Measurements from ENCODE around the gene NYAP1.
A peak's percentile ranks its signal among the peaks of the same experiment; 100 is the strongest.

NYAP1 gene

DNA sequence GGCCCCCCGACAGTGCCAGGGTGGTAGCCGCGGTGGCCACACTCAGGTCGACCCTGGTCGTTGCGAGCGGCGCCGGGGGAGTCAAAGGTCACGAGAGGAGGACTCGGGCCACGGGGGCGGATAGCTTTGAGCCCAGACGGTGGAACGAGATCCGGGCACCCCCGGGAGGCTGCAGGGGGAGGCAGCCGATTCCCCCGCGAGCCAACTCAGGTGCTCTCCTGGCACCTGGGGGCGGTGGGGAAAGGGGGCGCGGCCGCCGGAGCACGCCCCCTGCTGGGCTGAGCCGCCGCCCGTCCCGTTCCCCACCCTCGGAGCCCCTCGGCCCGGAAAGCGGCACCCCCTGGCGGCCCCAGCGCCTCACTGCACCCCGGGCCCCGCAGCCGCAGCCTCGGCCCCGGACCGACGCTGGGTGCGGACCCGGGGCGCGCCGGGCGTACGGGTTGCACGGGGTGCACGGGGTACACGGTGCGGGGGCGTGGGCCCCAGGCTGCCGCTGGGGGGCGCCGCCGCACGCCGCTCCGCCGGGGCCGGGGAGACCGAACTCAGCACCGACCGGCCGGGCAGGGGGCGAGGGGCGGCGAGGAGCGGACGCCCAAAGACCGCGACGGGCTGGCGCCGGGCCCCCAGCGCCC, 521 bp upstream of the NYAP1 start:
- no peaks in the 10 kb centered on the region for H3K4me1 ChIP-seq (ENCODE audit: control insufficient read depth, insufficient read depth, low read length)
- CTCF ChIA-PET = interaction anchor here (0.5 to 2.9 kb wide), 28 partner anchors 9 to 1305 kb away, joined by 3 to 19 read pairs (median 5); partner anchors contain the start of gene SPACDR
- POLR2A ChIA-PET = interaction anchor here (1.3 kb wide), 1 partner anchor 14 kb away, joined by 4 read pairs; no protein-coding TSS in a partner anchor
- no peak overlapping the region for H3K27ac ChIP-seq (ENCODE audit: extremely low read depth, low read depth, low read length)
- peak overlapping the region; percentile 35 for H3K4me3 ChIP-seq (ENCODE audit: low read depth, low read length)
- H3K36me3 ChIP-seq (ENCODE audit: control insufficient read depth in 2 of 2, insufficient read depth in 1 of 2, low read length in 2 of 2) = no peaks in the 10 kb centered on the region
- no peaks in the 10 kb centered on the region for H3K9me3 ChIP-seq (ENCODE audit: control insufficient read depth, insufficient read depth, low read depth, low read length)
- TF ChIP-seq, protein P1, sequence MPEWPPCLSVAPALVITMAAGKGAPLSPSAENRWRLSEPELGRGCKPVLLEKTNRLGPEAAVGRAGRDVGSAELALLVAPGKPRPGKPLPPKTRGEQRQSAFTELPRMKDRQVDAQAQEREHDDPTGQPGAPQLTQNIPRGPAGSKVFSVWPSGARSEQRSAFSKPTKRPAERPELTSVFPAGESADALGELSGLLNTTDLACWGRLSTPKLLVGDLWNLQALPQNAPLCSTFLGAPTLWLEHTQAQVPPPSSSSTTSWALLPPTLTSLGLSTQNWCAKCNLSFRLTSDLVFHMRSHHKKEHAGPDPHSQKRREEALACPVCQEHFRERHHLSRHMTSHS (tag by site-specific recombination; IDR thresholded peaks at IDR 0.05) = no peak
- TF ChIP-seq BCL11B (tag by site-specific recombination; IDR thresholded peaks at IDR 0.05; ENCODE audit: low read depth) = peak; percentile 67; the same call in 1 of the 2 replicates
- TF ChIP-seq ZEB2 (tag by site-specific recombination; IDR thresholded peaks at IDR 0.05) = peak; percentile 96
- no peak for TF ChIP-seq ZNF19 (tag by site-specific recombination; IDR thresholded peaks at IDR 0.05; ENCODE audit: low read depth)
- TF ChIP-seq, protein P2, sequence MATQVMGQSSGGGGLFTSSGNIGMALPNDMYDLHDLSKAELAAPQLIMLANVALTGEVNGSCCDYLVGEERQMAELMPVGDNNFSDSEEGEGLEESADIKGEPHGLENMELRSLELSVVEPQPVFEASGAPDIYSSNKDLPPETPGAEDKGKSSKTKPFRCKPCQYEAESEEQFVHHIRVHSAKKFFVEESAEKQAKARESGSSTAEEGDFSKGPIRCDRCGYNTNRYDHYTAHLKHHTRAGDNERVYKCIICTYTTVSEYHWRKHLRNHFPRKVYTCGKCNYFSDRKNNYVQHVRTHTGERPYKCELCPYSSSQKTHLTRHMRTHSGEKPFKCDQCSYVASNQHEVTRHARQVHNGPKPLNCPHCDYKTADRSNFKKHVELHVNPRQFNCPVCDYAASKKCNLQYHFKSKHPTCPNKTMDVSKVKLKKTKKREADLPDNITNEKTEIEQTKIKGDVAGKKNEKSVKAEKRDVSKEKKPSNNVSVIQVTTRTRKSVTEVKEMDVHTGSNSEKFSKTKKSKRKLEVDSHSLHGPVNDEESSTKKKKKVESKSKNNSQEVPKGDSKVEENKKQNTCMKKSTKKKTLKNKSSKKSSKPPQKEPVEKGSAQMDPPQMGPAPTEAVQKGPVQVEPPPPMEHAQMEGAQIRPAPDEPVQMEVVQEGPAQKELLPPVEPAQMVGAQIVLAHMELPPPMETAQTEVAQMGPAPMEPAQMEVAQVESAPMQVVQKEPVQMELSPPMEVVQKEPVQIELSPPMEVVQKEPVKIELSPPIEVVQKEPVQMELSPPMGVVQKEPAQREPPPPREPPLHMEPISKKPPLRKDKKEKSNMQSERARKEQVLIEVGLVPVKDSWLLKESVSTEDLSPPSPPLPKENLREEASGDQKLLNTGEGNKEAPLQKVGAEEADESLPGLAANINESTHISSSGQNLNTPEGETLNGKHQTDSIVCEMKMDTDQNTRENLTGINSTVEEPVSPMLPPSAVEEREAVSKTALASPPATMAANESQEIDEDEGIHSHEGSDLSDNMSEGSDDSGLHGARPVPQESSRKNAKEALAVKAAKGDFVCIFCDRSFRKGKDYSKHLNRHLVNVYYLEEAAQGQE (tag by site-specific recombination; IDR thresholded peaks at IDR 0.05) = no peak
- TF ChIP-seq ZNF654 (tag by site-specific recombination; IDR thresholded peaks at IDR 0.05; ENCODE audit: low read depth) = no peak
- TF ChIP-seq ZNF175 (tag by site-specific recombination; IDR thresholded peaks at IDR 0.05) = no peak
- TF ChIP-seq HOXC10 (CRISPR knock-in tag; IDR thresholded peaks at IDR 0.05) = no peak
- peak; percentile 90; the same call in 1 of the 2 replicates for TF ChIP-seq KLF1 (tag by site-specific recombination; IDR thresholded peaks at IDR 0.05)
- TF ChIP-seq KLF10 (tag by site-specific recombination; IDR thresholded peaks at IDR 0.05) = peak; percentile 88
- TF ChIP-seq, protein P3, sequence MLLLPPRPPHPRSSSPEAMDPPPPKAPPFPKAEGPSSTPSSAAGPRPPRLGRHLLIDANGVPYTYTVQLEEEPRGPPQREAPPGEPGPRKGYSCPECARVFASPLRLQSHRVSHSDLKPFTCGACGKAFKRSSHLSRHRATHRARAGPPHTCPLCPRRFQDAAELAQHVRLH (tag by site-specific recombination; IDR thresholded peaks at IDR 0.05) = no peak
- TF ChIP-seq, protein P4, sequence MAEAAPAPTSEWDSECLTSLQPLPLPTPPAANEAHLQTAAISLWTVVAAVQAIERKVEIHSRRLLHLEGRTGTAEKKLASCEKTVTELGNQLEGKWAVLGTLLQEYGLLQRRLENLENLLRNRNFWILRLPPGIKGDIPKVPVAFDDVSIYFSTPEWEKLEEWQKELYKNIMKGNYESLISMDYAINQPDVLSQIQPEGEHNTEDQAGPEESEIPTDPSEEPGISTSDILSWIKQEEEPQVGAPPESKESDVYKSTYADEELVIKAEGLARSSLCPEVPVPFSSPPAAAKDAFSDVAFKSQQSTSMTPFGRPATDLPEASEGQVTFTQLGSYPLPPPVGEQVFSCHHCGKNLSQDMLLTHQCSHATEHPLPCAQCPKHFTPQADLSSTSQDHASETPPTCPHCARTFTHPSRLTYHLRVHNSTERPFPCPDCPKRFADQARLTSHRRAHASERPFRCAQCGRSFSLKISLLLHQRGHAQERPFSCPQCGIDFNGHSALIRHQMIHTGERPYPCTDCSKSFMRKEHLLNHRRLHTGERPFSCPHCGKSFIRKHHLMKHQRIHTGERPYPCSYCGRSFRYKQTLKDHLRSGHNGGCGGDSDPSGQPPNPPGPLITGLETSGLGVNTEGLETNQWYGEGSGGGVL (tag by site-specific recombination; IDR thresholded peaks at IDR 0.05) = peak; percentile 39; the same call in 1 of the 2 replicates
- TF ChIP-seq ZNF707 (tag by site-specific recombination; IDR thresholded peaks at IDR 0.05) = no peak
- TF ChIP-seq ZNF660 (tag by site-specific recombination; IDR thresholded peaks at IDR 0.05) = peak; percentile 76; the same call in 1 of the 2 replicates
- no peak for TF ChIP-seq ZNF76 (tag by site-specific recombination; IDR thresholded peaks at IDR 0.05; ENCODE audit: borderline replicate concordance, low read depth)
- no peak for TF ChIP-seq ZNF133 (tag by site-specific recombination; IDR thresholded peaks at IDR 0.05)
- TF ChIP-seq ZNF335 (tag by site-specific recombination; conservative IDR thresholded peaks at IDR 0.05) = peak; percentile 40
- TF ChIP-seq, protein P5, sequence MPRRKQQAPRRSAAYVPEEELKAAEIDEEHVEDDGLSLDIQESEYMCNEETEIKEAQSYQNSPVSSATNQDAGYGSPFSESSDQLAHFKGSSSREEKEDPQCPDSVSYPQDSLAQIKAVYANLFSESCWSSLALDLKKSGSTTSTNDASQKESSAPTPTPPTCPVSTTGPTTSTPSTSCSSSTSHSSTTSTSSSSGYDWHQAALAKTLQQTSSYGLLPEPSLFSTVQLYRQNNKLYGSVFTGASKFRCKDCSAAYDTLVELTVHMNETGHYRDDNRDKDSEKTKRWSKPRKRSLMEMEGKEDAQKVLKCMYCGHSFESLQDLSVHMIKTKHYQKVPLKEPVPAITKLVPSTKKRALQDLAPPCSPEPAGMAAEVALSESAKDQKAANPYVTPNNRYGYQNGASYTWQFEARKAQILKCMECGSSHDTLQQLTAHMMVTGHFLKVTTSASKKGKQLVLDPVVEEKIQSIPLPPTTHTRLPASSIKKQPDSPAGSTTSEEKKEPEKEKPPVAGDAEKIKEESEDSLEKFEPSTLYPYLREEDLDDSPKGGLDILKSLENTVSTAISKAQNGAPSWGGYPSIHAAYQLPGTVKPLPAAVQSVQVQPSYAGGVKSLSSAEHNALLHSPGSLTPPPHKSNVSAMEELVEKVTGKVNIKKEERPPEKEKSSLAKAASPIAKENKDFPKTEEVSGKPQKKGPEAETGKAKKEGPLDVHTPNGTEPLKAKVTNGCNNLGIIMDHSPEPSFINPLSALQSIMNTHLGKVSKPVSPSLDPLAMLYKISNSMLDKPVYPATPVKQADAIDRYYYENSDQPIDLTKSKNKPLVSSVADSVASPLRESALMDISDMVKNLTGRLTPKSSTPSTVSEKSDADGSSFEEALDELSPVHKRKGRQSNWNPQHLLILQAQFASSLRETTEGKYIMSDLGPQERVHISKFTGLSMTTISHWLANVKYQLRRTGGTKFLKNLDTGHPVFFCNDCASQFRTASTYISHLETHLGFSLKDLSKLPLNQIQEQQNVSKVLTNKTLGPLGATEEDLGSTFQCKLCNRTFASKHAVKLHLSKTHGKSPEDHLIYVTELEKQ (tag by site-specific recombination; IDR thresholded peaks at IDR 0.05; ENCODE audit: borderline replicate concordance) = no peak; the same call in 1 of the 2 replicates
- peak; percentile 80; the same call in 1 of the 2 replicates for TF ChIP-seq KLF8 (tag by site-specific recombination; IDR thresholded peaks at IDR 0.05)
- TF ChIP-seq, protein P6, sequence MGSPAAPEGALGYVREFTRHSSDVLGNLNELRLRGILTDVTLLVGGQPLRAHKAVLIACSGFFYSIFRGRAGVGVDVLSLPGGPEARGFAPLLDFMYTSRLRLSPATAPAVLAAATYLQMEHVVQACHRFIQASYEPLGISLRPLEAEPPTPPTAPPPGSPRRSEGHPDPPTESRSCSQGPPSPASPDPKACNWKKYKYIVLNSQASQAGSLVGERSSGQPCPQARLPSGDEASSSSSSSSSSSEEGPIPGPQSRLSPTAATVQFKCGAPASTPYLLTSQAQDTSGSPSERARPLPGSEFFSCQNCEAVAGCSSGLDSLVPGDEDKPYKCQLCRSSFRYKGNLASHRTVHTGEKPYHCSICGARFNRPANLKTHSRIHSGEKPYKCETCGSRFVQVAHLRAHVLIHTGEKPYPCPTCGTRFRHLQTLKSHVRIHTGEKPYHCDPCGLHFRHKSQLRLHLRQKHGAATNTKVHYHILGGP (tag by site-specific recombination; IDR thresholded peaks at IDR 0.05) = no peak
- TF ChIP-seq, protein P7, sequence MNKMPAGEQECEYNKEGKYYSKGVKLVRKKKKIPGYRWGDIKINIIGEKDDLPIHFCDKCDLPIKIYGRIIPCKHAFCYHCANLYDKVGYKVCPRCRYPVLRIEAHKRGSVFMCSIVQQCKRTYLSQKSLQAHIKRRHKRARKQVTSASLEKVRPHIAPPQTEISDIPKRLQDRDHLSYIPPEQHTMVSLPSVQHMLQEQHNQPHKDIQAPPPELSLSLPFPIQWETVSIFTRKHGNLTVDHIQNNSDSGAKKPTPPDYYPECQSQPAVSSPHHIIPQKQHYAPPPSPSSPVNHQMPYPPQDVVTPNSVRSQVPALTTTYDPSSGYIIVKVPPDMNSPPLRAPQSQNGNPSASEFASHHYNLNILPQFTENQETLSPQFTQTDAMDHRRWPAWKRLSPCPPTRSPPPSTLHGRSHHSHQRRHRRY (tag by site-specific recombination; IDR thresholded peaks at IDR 0.05) = no peak
- no peak for TF ChIP-seq ZNF701 (tag by site-specific recombination; IDR thresholded peaks at IDR 0.05)
- 0 out of 2 replicates have a peak, but pooled peaks have one; percentile 14 for TF ChIP-seq ZNF423 (tag by site-specific recombination; IDR thresholded peaks at IDR 0.05)
- peak; percentile 92 for TF ChIP-seq GLIS2 (tag by site-specific recombination; IDR thresholded peaks at IDR 0.05)
- TF ChIP-seq ZFP69B (tag by site-specific recombination; IDR thresholded peaks at IDR 0.05) = 0 out of 2 replicates have a peak, but pooled peaks have one; percentile 32
